Amniotic epithelial cell (primary cell): Measurements from ENCODE around the gene FAM20C.
"Not testable (repeated sequence)": the region's sequence is repeated elsewhere in the genome, so short reads cannot be mapped to it uniquely, and the experiment has no call there.

ENCODE experiments used
- DNase-seq: peaks from one replicate; pipeline ENCODE4 v3.0.0-alpha.2; 2010; ENCODE audit warnings: low read depth

The FAM20C gene

DNA sequence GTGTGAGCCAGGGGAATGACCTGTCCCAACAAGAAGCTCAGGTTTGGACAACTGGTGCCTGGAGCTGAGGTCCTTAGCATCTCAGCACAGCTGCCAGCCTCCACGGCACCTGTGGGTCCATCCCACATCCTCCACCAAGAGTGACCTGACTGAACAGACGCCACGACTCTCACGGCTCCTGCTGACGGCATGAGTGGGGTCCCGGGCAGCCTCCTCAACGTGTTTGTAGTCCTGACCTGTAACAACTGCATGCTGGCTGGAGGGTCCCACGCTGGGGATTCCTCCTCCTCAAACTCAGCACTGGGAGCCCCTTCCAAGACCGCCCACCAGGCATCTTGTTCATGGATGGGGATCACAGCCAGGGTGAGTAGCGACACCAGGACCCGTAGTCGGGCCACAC, 36.2 kb downstream of the FAM20C start:
- no peak for DNase-seq

- peak; percentile 92 for DNase-seq
These were observed 37.0 kb downstream of the FAM20C start for GRCh38 chr7:229184-229964.

DNA sequence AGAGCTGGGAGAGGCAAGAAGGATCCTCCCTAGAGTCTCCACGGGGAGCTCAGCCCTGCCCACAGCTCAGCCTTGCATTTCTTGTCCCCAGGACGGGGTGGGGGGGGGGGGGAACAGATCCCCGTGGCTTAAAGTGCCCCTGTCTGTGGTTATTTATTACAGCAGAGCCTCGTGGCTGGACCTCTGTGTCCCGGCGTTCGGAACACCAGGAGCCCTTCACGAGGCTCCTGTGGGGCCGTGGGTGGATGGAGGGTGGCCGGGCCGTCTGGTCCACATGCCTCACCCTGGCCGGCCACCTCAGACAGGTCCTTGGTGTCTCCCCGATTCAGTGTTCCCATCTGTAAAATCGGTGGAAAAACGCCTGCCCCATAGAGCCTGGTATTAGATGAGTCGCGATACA, 37.9 kb downstream of the FAM20C start:
- no peak for DNase-seq

DNA sequence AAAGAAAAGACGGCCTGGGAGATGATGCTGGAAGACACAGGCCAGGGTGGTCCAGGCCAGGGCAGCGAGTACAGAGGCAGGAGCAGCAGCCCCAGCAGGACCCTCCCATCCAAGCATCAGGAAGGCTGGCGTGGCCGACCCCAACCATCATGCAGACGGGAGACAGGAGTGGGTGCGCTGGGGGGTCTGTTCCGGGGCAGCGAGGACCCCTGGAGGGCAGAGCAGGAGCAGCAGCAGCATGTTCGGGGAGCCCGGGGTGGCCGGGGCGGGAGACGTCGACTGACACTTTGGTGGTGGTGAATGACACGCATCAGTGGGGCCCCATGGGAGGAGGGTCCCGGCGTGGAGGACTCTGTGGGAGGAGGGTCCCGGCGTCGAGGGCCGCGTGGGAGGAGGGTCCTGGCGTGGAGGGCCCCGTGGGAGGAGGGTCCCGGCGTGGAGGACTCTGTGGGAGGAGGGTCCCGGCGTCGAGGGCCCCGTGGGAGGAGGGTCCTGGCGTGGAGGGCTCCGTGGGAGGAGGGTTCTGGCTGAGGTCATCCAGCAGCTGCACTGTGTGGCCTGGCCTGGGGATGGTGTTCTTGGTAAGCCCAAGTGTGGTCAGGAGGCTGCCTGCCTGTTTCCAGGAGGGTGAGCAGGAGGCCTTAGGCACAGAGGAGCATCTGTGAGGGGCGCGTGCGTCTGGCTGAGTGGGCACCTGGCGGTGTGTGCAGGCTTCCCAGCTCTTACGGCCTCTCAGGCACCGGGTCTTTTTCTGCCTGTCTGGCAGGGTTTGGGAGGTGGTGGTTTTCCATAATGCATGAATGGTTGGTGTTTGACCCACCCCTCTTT, 38.9 kb downstream of the FAM20C start:
- DNase-seq = no peak

GRCh38 chr7:231858-232246, 39.5 kb downstream of the FAM20C start:
- no peak for DNase-seq

DNA sequence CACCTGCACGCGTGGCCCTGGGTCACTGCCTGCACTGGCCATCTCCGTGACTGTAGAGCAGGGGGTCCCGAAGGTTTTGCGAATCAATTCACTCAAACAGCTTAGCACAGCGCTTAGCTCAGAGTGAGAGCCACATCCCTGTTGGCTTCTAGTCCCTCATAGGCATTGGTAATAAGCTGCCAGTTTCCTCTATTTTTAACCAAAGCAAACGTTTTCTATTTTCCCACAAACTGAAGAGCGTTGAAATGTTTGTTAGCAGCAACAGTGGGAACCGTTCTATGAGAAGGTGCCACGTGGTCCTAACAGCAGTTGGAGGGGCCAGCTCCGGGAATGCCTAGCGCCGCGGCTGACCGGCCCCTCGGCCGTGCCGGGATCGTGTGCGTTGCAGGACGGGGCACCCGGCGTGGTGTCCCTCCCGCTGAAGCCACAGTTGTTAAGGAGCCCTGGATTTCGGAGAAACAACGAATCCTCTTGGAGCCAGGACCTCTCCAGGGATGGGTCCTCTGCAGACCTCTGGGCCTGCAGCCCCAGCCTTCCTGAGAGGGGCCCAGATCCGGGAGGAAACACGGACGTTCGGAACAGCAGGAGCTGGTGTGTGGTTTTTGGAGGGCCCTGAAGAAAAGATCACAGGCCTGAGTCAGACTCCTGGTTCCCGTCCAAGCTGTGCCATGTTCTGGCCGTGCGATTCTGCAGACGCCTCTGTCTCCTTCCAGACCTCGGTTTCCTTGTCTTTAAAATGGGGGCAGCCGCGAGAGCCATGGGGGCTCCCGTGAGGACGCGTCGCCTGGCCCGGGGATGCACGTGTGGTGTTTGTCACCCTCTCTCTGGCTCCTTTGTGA, 40.3 kb downstream of the FAM20C start:
- DNase-seq = peak; percentile 69

DNA sequence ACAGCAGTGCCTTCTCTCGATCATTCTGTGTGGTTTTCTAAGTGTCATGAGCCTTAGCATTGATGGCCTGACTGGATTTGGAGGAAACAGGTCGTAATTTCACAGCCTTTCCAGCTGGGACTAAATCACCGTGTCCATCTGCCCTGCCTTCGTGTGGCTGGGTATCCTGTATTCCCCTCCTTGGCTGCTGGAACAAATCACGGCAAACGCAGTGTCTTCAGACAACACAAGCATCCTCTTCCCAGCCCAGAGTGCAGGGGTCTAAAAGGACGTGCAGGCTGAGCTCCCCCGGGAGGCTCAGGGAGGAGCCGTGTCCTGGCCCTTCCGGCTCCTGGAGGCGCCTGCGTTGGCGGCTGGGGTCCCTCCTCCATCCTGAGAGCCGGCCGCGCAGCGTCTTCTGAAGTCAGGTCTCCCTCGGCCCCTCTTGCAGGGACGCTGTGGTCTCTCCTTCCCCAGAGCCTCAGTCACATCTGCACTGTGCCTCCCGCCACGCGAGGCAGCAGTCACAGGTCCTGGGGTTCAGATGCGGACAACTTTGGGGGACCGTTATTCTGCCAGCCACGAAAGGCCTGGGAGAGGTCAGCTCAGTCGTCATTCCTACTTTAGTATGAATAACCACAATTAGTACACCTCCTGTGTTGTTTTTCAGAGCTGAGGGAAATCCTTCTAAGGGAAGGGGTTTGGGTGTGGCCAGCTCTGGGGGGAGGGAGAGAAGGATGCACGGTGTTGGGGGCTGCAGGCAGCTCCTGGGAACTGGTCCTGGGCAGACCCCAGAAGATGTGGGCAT, 41.1 kb downstream of the FAM20C start:
- DNase-seq = no peak

DNA sequence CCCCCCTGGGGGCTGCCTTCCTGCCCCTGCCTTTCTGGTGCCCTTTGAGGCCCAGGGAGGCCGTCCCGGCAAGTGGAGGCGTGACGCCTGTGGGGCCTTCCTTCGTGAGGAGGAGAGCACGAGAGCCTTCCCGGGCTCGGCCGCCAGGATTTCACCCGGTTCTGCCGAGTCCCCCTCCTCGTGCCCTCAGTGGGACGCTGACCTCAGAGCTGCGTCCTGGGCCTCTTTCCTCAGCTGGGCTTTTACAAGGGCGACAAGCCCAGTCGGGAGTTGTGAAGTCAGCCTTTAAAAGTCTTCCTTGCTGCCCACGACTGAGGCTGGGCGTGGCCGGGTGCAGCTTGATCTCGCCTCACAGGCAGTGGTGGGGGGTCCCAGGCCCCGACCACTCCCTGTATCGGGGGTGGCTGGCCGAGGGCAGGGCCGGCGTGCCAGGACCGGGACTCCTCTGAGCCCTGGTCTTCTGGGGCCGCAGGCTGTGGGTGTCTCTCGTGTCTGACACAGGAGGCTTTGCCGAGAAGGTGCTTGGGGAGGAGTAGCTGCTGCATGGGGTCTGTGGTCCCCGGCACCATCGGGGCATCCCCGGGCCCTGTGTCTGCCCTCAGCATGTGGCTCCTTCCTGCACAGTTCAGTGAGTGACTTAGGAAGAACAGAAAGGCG, 41.8 kb downstream of the FAM20C start:
- DNase-seq = no peak

DNA sequence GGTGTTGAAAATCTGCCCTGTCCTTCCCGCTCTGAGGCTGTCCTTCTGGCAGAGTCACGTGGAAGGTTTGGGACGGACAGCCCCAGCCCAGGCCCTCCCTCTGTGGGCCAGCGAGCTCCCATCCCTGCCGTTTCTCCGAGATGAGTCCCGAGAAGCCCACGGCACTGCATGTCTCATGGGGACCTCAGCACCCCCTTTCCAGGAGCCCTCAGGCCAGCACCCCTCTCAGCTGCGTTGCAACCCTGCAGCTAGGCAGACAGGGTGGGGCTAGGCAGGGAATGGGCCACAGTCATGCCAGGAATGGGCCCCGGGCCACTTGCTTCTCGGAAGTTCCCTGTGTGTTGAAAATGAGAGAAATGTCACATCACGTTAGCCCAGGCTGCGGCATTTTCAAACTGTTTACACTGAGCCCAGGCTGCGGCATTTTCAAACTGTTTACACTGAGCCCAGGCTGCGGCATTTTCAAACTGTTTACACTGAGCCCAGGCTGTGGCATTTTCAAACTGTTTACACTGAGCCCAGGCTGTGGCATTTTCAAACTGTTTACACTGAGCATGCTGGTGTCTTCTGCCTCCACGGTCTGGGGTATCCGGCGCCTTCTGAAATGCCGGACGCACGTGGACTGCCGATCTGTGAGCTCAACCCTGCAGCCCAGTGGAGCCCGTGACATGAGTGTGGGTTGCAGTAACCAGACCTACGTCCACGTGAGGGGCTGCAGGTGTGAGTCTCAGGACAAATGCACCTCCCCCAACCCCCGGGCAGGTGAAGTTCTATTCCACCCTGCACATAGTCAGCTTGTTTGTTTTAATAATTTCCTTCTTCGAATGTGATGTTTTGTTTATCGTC, 42.6 kb downstream of the FAM20C start:
- DNase-seq = no peak

DNA sequence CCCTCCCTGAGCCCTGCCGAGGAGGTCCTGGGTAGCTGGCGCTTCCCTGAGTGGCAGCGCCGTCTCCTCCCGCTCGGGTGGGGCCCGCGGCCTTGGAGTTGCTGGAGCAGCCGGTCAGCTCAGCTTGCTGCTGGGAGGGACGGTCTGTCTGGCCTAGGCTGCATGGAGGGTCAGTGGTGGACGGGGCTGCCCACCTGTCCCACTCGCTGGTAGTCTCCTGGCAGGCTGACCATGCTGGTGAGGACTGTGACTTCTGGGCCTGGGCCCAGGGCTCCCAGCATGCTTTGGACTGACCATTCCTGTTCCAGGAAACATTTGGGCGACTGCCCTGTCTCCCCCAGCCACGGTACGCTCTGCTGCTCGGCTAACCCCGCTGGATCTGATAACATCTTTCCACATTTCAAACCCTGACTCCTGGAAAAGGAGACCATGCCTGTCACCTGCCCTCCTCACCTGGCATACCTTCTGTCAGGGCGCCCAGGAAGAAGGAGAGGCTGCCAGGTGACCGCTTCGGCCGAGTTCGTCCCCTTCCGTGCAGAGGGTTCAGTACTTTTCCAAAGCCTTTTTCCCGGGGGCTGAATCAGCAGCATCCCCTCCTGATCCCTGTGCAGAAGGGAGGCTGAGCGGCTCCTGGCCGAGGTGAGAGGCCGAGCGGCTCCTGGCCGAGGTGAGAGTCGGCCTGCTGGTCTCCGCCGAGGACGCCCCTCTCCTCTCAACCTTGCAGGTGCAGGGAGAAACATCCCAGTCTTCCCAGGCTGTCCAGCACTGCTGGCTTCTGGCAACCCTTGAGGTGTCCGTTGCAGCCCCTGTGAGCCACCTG, 43.4 kb downstream of the FAM20C start:
- DNase-seq = no peak

GRCh38 chr7:236967-237366, 44.6 kb downstream of the FAM20C start:
- no peak for DNase-seq

DNA sequence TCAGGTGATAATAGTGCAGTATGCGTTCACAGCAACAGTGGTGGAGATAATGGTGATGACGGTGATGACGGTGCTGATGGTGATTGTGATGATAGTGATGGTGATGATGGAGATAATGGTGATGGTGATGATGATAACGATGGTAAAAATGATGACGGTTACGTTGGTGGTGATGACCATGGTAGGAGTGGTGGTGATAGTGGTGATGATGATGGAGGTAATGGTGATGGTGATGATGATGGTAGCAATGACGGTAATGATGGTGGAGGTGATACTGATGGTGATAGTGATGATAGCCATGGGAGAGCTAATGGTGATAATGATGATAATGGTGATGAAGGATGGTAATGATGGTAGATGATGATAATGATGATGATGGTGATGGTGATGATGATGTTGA, 45.0 kb downstream of the FAM20C start:
- DNase-seq = no peak

DNA sequence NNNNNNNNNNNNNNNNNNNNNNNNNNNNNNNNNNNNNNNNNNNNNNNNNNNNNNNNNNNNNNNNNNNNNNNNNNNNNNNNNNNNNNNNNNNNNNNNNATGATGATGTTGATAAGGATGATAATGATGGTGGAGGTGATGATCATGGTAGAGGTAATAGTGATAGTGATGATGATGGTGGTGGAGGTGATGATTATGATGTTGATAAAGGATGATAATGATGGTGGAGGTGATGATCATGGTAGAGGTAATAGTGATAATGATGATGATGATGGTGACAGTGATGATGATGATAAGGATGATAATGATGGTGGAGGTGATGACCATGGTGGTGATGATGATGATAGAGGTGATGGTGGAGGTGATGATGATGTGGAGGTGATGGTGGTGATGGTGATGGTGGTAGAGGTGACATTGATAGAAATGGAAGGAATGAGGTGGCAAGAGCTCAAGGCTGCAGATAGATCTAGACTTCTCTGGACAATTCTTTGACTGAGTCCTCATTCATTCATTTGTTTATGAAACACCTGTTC, 47.8 kb downstream of the FAM20C start:
- no peak for DNase-seq

DNA sequence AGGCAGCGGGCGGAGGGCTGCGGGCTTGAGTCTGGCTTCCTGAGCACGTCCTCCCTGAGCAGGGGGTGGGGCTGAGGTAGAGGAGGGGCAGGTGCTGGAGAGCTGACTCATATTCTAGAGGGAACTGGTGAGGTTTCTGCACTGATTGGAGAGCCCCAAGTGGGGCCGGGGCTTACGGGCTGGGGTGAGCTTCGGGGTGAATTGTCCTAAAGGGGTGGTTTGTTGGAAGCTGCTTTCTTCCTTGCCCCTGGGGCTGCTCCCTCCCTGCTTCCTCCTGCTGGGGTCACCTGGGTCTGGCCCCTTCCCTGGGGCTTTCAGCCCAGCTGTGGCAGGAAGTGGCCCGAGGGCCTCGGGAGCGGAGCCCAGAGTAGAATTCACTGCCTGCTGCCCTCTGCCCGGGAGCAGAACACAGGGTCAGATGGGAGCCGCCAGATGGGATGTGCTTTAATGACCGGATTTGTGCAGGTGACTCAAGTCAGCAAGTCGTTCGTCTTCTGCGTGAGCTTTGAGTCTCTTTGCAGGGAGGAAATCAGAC, 48.6 kb downstream of the FAM20C start:
- DNase-seq = no peak

GRCh38 chr7:241513-241912, 49.1 kb downstream of the FAM20C start:
- no peak for DNase-seq

DNA sequence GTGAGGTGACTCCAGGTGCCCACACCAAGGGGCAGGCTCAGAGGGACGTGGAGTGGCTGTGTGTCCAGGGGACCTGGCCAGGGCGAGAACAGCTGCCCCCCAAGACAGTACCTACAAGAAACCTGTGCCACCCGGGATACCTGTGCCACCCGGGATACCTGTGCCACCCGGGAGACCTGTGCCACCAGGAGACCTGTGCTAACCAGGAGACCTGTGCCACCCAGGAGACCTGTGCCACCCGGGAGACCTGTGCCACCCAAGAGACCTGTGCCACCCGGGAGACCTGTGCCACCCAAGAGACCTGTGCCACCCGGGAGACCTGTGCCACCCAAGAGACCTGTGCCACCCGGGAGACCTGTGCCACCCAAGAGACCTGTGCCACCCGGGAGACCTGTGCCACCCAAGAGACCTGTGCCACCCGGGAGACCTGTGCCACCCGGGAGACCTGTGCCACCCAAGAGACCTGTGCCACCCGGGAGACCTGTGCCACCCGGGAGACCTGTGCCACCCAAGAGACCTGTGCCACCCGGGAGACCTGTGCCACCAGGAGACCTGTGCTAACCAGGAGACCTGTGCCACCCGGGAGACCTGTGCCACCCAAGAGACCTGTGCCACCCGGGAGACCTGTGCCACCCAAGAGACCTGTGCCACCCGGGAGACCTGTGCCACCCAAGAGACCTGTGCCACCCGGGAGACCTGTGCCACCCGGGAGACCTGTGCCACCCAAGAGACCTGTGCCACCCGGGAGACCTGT, 50.6 kb downstream of the FAM20C start:
- DNase-seq = not testable (repeated sequence)

GRCh38 chr7:243580-243978, 51.2 kb downstream of the FAM20C start:
- not testable (repeated sequence) for DNase-seq

DNA sequence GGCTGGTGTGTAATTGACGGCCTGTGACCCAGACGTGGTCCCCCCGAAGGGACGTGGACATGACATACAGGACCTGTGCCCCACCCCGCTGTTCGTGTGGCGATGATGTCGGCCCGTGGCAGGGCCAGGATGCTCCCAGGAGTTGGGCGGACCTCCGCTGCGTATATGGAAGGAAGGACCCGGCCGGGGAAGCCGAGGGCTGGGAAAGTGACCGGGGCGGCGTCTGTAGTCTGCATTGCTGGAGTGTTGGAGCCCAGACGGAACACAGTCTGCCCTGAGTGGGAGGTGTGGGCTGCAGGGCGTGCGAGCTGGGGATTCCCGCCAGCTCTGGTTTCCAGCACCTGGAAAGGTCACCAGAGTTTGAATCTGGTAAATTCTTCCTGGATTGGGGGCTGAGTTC, 52.6 kb downstream of the FAM20C start:
- DNase-seq = no peak
